Uterus (tissue), 4 donors: Measurements from ENCODE around the gene CYP27A1. TPM values are rescaled to one million over a fixed set of nuclear protein-coding genes. Genes with fewer than 3 reads are reported as not detected.
"Not testable (repeated sequence)": the region's sequence is repeated elsewhere in the genome, so short reads cannot be mapped to it uniquely, and the experiment has no call there.

Source experiments
- DNase-seq, 2 donors: peaks; one replicate each; pipeline ENCODE4 v3.0.0-alpha.2; 2019 to 2020
- H3K27ac ChIP-seq, 2 donors: fragments of 200-600 bp; sonication (generic); 1 replicate in 1 of 2; 2 replicates in 1 of 2; pipeline ENCODE4 v1.5.1; 2016 to 2018
- H3K27me3 ChIP-seq, 2 donors: fragments of 200-600 bp; sonication (generic); one replicate each; pipeline ENCODE4 v1.5.1; 2018 to 2019; ENCODE audit warnings: control low read depth in 1 of 2
- H3K36me3 ChIP-seq, 2 donors: fragments of 200-600 bp; sonication (generic); one replicate each; pipeline ENCODE4 v1.5.1; 2019; ENCODE audit warnings: control low read depth in 1 of 2
- H3K4me1 ChIP-seq, 2 donors: fragments of 200-600 bp; sonication (generic); one replicate each; pipeline ENCODE4 v1.5.1; 2018 to 2019; ENCODE audit warnings: control low read depth in 1 of 2
- H3K4me3 ChIP-seq, 2 donors: fragments of 200-600 bp; sonication (generic); 1 replicate in 1 of 2; 2 replicates in 1 of 2; pipeline ENCODE4 v1.5.1; 2018 to 2019; ENCODE audit warnings: mild to moderate bottlenecking in 1 of 2
- H3K9me3 ChIP-seq, 2 donors: fragments of 200-600 bp; sonication (generic); one replicate each; pipeline ENCODE4 v1.5.1; 2019; ENCODE audit warnings: control low read depth in 1 of 2
- CTCF ChIP-seq, 4 experiments: fragments of 200-600 bp in 2 of 4; fragments of 450-650 bp in 2 of 4; sonication (generic) in 2 of 4; IDR thresholded peaks; one replicate each; pipeline ENCODE4 v1.5.1; 2016 to 2019; ENCODE audit warnings: antibody characterized with exemption in 4 of 4, mild to moderate bottlenecking in 2 of 4, moderate library complexity in 1 of 4
- POLR2A ChIP-seq, 2 donors: fragments of 450-650 bp; IDR thresholded peaks; one replicate each; pipeline ENCODE4 v1.6.1; 2016; ENCODE audit warnings: antibody characterized with exemption in 2 of 2, mild to moderate bottlenecking in 1 of 2, moderate library complexity in 1 of 2
- intact Hi-C: fragments of 100-400 bp; cut with DNase I; formaldehyde crosslinking; loops from one replicate; pipeline ENCODE4 v1.15.1; 2023; ENCODE audit warnings: low total_unique reads
- total RNA-seq, 4 donors: library from RNA; depleted of rRNA in 3 of 4; stranded (reverse); fragments of >200 nt in 3 of 4; gene quantifications; one replicate each; pipeline versions ENCODE4 v1.1.0 to v1.2.4, GENCODE V29; 2014 to 2023
- donor health status: DM: yes; HTN: yes; CAD: no.

The CYP27A1 gene
- total RNA-seq, 4 donors from 2014 or later: 4.1 to 15.7 (median 8.7) TPM

DNA sequence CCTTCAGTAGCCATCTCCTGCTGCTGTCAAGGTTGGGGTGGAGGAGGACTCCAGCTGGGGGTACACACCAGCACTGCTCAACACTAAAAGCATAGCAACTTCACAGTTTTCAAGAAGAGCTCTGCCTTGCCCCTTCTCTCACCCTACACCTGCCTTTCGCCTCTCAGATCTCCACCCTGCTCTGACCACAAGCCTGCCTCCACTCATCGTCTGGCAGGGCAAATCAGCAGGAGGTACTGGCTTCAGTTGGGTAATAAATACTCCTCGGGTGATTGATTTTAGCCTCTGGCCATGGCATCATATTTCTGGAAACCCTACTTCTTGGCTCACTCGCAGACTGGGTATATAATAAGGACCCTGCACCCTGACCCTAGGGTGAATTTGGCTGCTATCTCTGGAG lies 52.7 kb downstream of the CYP27A1 start:
- no peak overlapping the region for H3K4me3 ChIP-seq
- no peak for DNase-seq
- H3K9me3 ChIP-seq: no peaks in the 10 kb centered on the region
- TF ChIP-seq POLR2A (IDR thresholded peaks at IDR 0.05): no peak
- no peak for TF ChIP-seq CTCF (IDR thresholded peaks at IDR 0.05)
- H3K27ac ChIP-seq: no peak overlapping the region
- H3K4me1 ChIP-seq: no peaks in the 10 kb centered on the region
- H3K36me3 ChIP-seq: no peaks in the 10 kb centered on the region
- H3K27me3 ChIP-seq: no peaks in the 10 kb centered on the region
- intact Hi-C loops: no loop called here

- H3K4me1 ChIP-seq: no peaks in the 10 kb centered on the region
- H3K36me3 ChIP-seq: no peaks in the 10 kb centered on the region
- TF ChIP-seq CTCF (IDR thresholded peaks at IDR 0.05) (no peak), POLR2A (IDR thresholded peaks at IDR 0.05) (no peak)
- H3K4me3 ChIP-seq: no peak overlapping the region
- H3K27ac ChIP-seq: no peak overlapping the region
- H3K27me3 ChIP-seq: no peaks in the 10 kb centered on the region
- no peak for DNase-seq
- H3K9me3 ChIP-seq: no peaks in the 10 kb centered on the region
- intact Hi-C loops: no loop called here
Measured at GRCh38 chr2:218837495-218837894, 55.5 kb downstream of the CYP27A1 start.

DNA sequence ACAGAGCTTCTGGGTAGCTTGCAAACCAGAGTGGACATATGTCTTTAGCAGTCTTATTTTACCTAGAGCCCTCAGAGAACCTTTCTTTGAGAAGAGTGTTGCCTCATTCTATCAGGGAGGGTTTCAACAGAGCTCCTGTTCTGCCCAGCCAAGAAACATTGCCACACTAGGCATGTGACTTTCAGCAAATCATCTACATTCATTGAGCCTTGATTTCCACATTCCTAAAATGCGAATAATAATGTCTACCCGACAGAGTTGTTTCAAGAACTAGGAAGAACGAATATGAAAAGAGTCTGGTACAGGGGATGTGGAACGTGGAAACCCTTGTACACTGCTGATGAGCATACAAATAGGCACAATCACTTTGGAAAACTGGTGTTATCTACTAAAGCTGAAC lies 57.5 kb downstream of the CYP27A1 start:
- no peak overlapping the region for H3K27ac ChIP-seq
- intact Hi-C loops: no loop called here
- TF ChIP-seq POLR2A (IDR thresholded peaks at IDR 0.05): no peak
- no peak for TF ChIP-seq CTCF (IDR thresholded peaks at IDR 0.05)

DNA sequence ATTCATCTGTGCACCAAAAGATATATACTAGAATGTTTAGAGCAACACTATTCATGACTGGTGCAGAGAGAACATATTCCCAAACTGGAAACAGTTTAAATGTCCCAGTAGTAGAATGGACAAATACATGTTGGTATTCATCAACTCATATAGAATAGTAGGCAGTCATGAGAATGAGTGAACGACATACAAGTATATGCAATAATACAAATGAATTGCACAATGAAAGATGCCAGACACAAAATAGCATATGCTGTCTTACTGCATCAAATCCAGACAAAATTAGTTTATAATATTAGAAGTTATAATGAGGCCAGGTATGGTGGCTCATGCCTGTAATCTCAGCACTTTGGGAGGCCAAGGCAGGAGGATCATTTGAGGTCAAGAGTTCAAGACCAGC lies 57.9 kb downstream of the CYP27A1 start:
- Histone ChIP-seq H3K4me3 (no peak overlapping the region), H3K27me3 (no peaks in the 10 kb centered on the region), H3K27ac (no peak overlapping the region), H3K4me1 (no peaks in the 10 kb centered on the region), H3K36me3 (no peaks in the 10 kb centered on the region), H3K9me3 (no peaks in the 10 kb centered on the region)
- TF ChIP-seq POLR2A (IDR thresholded peaks at IDR 0.05) (no peak), CTCF (IDR thresholded peaks at IDR 0.05) (no peak)
- no peak for DNase-seq
- intact Hi-C loops: no loop called here

More for the DNA sequence above, 57.5 kb downstream of the CYP27A1 start:
- Histone ChIP-seq H3K9me3 (no peaks in the 10 kb centered on the region), H3K27me3 (no peaks in the 10 kb centered on the region), H3K4me1 (no peaks in the 10 kb centered on the region), H3K4me3 (no peak overlapping the region), H3K36me3 (no peaks in the 10 kb centered on the region)
- DNase-seq: no peak

DNA sequence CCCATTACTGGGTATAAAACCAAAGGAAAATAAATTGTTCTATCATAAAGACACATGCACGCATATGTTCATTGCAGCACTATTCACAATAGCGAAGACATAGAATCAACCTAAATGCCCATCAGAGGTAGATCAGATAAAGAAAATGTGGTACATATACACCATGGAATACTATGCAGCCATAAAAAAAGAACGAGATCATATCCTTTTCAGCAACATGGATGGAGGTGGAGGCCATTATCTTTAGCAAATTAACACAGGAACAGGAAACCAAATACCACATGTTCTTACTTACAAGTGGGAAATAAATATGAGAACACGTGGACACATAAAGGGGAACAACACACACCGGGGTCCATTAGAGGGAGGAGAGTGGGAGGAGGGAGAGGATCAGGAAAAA lies 62.4 kb downstream of the CYP27A1 start:
- DNase-seq, H3K4me3 ChIP-seq, H3K36me3 ChIP-seq, H3K27ac ChIP-seq, H3K27me3 ChIP-seq, H3K9me3 ChIP-seq, intact Hi-C loops, H3K4me1 ChIP-seq: not testable (repeated sequence)

- H3K4me3 ChIP-seq, H3K4me1 ChIP-seq, intact Hi-C loops, H3K27ac ChIP-seq, DNase-seq, H3K36me3 ChIP-seq, H3K27me3 ChIP-seq, H3K9me3 ChIP-seq: not testable (repeated sequence)
Measured at GRCh38 chr2:218846963-218847362, 65.0 kb downstream of the CYP27A1 start.
